NCI-H226 (cell line): Measurements from ENCODE around the gene KCNA1.

ENCODE experiments used
- DNase-seq: peaks from one replicate; pipeline ENCODE4 v3.0.0-alpha.2; 2015

The KCNA1 gene

DNA sequence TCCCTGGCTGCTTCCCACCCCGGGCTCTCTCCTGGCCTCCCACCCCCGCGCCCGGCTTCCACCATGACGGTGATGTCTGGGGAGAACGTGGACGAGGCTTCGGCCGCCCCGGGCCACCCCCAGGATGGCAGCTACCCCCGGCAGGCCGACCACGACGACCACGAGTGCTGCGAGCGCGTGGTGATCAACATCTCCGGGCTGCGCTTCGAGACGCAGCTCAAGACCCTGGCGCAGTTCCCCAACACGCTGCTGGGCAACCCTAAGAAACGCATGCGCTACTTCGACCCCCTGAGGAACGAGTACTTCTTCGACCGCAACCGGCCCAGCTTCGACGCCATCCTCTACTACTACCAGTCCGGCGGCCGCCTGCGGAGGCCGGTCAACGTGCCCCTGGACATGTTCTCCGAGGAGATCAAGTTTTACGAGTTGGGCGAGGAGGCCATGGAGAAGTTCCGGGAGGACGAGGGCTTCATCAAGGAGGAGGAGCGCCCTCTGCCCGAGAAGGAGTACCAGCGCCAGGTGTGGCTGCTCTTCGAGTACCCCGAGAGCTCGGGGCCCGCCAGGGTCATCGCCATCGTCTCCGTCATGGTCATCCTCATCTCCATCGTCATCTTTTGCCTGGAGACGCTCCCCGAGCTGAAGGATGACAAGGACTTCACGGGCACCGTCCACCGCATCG is 1.8 kb downstream of the KCNA1 start:
- no peak for DNase-seq

DNA sequence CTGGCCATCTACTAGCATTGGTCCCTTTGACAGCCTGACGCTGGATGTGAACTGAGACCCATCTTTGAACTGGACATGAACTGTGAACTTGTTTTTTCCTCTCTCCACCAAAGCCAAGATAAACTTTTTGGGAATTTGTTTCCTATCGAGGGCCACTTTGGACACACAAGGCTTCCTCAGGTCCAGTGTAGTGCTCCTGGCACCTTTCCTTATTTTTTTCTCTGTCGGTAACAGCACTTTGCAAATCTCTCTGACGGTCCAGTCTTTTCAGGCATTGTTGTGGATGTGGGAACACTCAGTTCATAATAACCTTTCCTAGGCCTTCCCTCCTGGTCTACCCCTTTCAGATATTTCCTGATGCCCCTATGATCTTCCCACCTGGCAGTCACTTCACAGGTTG is 5.0 kb downstream of the KCNA1 start:
- DNase-seq: no peak

DNA sequence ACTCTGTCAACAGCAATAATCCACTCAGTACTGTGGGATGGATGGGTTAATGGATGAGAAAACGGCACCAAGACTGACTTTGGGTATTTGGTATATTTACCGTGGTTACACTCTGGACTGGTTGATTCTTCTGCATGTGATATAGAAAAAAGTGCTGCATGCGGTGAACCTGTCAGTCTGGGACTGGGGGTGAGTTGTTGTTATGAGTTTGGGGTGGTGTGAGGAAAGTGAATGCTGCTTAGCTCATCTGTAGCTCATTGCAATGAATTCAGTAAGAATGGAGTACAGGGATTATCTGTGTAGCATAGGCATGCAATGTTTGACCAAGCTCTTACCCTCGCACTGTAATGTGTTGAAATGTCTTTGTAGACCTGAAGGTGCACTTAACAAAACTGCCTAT is 6.0 kb downstream of the KCNA1 start:
- DNase-seq: no peak

DNA sequence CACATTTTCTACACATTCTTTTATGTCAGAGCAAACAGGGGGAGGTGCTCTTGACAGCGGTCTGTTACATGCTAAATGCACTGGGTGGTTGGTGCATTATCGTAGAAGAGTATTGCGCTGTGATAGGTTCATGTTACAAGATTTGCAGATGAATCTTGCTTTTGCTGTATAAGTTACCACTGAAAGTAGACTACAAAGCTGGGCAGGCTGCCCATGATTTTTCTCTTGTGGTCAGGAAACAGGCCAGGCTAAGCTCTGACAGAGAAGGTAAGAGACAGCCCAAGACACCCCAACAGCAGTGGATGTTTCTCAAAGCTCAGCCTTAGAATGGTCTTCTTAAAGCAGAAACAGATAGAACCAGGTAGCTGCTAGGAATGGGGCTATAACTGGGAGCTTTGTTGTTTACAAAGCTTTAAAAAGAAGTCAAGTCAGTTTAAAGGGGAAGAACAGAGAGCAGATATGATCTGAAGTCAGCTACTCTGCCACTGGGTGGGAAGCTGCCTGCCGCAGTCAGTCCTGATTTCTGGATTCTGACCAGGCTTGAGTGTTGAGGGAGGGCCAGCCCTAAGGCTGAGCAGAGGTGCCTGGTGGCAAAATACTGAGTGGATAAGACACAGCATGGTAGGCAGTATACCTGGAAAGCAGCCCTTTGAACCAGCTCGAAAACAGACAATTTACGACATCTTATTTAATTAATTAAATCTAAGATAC is 9.4 kb downstream of the KCNA1 start:
- DNase-seq: no peak

DNA sequence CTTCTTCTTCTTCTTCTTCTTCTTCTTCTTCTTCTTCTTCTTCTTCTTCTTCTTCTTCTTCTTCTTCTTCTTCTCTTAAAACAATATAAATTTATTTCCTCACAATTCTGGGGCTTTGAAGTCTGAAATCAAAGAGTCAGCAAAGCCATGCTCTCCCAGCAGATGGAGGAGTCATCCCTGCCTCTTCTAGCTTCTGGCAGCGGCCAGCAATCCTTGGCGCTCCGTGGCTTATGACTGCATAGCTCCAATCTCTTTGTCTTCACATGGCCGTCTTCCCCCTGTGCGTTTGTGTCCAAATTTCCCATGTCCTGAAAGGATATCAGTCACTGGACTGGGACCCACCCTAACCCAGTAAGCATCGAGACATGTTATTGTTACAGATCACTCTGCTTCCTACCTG is 22.9 kb downstream of the KCNA1 start:
- no peak for DNase-seq

DNA sequence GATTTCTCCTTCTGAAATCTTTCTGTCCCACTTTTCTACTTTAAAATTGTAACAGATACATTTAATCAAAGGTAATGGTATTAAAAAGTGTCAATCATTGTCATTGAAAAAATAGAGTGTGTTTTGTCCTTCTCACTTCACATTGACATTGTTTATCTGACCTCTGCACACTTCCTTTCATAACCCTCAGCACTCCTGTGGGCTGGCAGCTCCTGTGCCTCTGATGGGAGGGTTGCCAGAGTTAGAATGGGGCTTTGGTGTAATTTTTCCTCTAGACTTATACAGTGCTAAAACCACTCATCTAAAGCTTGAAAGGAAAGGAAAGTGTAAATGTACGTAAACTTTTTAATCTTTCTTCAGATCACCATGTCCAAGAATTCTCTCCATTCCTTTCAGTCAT is 23.7 kb downstream of the KCNA1 start:
- DNase-seq: no peak

DNA sequence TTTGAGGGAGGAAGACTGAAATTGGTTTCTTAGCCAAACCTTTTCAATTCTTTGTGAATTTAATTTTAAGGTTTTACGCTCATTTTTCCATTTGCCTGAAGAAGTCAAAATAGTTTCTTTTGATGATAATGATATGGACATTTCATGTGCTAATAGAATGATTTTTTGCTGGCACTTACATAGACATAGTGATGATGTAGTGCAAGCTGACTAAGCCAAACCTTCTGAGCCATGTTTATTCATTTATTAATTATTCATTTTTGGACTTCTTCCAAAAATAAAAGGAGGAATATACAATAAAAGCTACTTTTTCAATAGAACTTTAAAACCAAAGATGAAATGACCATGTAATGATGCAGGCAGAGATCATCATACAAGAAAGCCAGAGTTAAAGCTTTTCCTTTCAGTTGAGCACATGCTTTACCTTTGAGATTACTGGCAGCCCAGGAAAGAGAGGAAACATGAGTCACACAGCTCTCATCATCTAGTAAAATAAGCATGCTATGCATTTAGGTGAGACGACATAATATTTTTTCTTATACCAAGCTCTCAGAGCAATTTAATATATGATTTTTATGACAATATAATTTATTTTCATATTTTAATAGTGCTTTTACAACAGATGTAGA is 24.8 kb downstream of the KCNA1 start:
- DNase-seq: no peak

DNA sequence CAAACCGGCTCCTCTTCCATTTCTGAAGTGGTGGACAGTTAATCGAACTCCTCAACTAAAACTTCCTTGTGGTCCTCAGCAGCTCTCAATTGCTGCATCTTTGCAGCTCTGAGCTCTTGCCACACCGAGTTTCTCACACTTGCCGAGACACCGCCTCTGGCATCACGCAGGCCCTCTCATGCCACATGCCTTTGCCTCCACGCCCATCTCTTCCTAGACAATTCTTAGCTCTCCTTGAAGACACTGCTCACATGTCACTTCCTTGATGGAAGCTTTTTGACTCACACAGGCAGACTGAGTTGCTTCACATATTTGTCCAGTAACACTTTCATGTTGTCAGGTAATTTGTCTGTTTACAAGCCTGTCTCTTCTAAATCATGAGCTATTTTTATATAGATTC is 29.2 kb downstream of the KCNA1 start:
- no peak for DNase-seq

DNA sequence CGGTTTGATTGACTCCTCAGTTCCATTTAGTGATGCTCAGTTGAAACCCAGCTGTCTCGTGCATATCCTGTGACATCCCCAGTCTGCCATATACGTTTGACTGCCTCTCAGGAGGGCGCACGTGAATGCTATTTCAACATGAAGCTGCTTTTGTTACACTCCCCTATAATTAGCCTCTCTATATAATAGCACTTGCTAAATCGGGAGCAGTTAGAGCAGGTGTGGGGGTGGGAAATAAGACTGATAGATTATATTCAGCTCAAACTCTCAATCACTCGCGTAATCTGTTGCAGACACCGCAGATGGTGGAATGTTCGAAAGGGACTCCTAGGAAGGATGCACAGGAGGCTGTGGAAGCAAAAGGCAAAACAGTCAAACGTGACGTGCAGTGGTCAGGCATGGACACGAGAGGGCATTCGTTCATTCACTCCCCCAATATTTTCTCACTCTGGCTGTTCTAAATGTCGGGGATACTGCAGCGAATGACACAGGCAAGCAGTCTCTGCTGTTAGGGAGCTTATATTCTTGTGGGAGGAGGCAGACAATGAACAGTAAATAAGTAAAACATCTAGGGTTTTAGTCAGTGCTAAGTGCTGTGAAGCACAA is 29.8 kb downstream of the KCNA1 start:
- no peak for DNase-seq

DNA sequence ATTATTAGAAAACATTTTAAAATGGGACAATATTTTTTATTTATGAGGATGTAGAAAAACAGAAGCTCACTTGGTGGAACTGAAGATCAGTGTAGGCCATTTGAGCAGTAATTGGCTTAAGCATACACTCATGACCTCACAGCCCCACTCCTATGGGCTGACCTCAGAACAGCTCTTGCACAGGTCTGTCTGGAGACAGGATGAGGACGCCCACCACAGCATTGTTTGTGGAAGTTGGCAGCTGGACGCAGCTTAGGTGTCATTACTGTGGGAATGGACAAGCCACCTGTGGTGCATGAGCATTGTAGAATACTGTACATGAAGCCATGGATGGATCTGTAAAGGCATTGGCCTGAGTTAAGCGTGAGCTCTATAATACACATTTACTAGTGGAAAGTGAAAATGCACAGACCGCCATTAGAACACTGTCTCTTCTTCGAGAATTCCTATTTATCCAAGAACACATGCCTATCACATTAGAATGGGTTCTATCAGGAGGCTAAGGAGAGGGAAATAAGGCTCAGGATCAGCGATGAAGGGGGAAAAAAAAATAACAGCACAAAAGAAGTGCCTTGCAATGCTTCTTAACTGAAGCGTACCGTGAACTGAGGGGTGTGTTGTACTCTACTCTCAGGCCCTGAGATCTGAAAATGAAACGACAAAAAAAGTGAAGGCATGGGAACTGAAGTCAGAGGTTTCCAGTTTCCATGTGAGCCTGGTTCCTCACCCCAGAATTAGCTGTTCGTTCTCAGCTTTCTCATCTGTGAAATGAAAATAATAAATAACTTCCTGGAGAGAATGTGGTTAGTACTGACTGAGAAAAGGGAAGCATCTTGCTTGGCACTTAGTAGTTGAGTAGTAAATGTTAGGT is 33.6 kb downstream of the KCNA1 start:
- no peak for DNase-seq

DNA sequence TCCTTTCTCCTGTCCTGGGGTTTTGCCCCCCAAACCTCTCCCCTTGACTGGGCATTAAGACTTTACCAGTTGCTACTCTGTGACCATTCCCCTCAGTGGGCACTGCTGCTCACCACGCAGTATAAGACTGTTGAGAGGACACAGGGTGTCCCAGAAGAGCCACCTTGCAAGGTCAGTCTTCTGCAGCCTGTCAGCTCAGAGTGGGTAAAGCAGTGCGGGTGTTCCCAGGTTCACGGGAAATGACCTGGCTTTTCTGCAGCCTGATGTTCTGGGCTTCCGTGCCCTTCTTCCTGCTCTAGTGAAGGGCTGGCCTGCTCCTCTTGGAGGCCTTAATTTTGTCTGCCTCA is 34.2 kb downstream of the KCNA1 start:
- DNase-seq: no peak

DNA sequence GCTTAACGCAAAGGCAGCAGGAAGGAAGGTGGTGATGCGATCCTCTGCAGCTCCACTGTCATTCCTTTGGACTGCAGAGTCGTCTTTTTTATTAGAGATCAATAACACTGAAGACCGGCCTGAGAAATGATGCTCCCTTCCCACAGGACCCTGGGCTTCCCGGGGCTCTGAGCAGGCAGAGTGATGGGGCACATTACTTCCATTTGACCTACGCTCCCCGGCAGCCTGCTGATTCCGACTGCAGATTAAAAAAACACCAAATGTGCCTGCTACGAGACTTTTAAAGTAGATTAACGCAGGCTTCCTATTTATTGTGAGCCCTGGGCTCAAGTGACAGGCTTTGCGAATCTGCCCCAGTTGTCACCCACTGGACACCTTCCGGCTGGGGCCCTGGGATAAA is 37.5 kb downstream of the KCNA1 start:
- no peak for DNase-seq

DNA sequence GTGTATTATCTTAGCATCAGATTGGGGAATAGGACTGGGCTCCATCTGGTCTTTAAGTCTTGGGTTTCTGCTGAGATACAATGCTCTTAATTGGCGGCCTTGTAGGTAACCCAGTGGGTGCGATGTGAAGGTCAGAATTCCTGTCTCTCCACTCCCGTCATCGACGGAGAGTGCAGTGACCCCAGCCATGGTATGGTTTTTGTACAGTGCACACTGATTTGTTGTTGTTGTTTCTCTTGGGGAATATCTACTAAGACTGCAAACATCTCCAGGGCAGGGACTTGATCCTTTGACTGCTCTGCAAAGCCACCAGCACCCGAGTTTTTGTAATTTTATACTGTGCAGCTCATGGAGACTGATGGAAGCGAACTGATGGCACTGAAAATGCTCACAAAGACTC is 41.4 kb downstream of the KCNA1 start:
- no peak for DNase-seq

DNA sequence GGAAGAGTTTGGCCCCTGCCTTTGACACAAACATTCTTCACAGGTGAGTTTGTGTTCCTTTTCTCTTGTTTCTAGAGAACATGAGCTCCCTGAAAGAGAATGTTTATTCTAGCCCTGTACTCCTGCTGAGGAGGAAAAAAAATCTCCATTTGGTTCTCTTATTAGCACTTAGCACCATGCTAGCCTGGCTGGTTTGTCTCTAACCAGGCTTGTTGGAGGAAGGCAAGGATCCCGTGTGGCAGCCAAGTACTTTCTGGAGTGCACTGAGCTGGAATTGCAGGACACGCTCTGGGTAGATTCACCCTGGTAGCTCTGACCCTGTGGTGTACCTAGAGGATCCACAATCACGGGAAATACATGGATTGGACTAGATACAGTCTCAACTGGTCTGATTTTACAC is 41.9 kb downstream of the KCNA1 start:
- no peak for DNase-seq

DNA sequence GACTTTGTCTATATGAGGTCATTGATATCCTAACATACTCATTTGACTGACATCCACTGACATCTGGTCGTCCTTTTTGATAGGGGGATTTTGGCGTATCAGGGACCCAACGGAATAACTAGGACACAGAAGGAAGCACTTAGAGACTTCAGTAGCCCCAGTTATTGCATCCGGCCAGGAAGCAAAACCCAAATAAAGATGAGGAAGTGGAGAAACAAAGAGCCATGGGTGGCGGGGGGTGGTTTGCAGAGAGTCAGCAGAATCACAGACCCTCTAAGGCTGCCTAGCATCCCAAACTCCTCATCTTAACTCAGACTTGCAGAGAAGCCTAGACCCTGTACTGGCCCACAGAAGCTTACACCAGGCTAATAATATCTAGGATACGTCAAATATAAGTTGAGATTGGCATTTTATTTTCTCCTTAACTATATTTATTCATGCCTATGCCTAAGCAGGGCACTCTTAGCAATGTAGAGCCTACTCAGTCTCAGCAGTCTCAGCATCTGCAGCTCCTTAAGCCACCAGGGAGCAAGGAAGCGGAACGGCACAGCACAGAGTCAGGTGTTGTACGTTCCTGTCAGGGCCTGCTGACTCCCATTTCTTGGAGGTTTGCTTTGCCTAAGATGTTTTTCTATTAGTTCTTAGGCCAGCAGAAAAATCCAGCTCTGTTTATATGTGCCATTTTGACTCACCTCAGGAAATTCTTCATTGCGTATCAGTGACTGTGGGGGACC is 45.1 kb downstream of the KCNA1 start:
- no peak for DNase-seq

DNA sequence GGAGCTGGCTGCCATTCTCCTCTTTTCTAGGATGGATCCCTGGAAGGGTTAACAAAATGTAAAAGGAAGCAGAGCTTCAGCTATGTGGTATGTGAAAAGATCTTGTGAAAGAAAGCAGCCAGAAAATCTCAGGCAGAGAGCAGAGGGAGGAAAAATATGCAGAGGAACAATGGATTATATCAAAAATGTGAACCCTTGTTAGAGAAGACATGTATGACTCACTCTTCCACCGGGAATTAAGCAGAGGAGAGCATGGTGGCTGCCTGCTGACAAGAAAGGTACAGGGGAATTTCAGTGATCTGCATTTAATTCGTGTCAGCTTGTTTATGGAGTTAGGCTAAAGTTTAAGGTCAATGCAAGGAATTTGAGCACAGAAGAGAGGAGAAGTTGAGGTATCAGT is 46.3 kb downstream of the KCNA1 start:
- DNase-seq: no peak

DNA sequence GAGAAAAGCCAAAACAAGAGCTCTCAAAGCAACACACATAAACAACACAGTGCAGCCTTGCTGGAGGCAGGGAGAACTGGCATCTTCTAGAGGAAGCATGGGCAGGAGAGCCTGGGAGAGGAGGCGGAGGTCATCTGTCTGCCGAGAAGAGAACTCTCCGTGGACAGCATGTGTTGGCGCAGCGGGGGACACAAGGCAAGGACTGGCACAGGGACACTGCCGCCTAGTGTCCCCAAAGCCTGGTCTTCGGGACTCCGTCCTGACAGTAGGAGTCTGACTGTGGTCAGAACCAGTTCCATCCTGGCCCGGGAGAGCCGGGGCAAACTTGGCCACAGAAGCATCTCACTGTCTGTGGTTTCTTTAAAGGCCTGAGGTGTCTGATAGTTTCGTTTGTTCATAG is 47.3 kb downstream of the KCNA1 start:
- DNase-seq: no peak

DNA sequence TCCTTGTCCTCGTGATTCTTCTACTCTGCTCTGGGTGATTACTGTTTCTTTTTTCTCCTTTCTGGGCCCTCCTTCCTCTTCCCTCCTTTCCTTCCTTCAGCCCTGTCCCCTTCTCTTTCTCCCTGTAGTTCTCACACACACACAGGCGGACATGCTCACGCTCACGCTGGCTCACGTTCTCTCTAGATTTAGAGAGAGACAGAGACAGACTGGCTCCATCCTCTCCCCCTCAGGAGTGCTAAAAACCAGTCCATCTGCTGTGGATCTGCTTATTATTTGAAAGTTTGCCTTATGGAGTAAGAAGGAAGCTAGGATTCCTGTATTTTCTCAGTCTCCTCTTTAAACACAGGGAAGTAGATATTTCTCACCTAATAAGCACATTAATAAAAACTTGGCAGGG is 48.1 kb downstream of the KCNA1 start:
- no peak for DNase-seq

DNA sequence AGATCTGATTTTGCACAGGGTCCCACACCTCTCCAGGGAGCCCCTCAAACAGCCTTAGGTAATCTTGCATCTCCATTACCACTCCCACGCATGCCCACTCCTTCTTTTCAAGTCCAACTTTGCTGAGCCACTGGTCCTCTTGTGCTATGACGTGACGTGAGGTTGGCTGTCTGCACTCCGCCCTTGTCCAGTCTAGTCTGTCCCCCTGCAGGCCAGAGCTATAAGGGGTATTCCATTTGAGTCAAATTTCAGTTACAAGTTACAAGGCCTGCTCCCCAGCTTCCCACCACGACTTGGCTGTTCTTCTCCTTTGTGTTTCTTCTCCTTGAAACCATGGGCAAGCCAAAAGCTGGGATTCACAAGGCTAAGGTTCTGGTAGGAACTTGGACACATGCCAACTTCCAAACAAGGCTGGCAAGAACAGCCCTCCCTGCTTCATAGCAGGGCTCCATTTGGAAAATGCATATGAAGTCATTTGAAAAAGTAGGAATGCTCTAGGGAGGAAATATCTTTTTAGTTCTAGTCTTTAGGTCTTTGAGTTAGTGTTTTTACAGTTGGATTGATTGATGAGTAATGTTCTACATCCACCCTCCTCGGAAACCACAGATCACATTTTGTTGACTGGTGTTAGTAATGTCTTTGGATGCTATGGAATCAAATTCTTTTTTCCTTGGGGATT is 49.1 kb downstream of the KCNA1 start:
- DNase-seq: no peak

DNA sequence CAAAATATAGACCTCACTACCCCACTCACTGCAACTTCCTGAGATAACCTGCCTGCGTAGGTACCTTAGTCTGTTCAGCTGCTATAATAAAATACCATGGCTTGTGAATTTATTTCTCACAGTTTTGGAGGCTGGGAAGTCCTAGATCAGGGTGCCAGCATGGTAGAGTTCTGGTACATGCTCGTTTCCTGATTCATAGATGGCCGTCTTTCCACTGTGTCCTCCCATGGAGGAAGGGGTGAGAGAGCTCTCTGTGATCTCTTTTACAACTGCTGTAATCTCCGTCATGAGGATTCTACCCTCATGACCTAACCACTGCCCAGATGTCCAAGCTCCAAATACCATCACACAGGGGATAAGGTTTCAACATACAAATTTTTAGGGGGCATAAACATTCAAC is 49.7 kb downstream of the KCNA1 start:
- no peak for DNase-seq

DNA sequence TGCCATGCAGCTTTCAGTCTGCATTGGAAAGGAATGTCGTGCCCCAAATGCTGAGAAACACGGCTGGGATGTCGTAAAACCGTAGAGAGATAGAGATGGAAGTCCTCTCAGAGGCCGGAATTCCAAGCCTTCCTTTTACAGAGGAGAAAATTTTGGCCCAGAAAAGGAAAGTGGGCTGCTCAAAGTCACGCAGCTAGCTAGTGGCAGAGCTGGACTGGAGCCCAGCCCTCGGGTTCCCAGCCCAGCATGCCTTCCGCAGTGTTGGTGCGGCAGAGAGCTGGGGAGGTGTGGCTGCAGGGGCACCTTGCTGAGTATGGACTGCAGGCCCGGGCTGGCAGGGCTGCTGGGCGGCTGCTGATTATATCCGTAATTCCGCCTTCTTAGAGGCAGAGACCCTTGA is 50.3 kb downstream of the KCNA1 start:
- no peak for DNase-seq

DNA sequence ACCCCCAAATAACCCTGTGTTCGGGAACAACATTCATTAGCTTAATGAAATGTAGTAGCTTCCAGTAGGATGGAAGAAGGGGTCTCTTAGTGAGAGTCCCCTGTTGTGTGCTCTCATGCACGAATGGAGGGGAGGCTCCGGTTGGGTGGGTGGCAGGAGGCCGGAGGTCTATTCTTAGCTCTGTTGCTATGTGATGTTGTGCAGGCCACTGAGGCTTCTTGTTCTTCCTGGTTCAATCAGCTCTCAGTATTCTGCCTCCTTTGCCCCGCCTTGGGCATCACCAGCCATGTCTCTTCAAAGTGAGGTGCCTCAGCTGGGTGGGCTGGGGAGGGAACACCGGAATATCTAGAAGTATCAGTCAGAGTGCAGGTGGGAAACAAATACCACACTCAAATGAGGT is 50.8 kb downstream of the KCNA1 start:
- DNase-seq: no peak
